MV-4-11 (cell line): ENCODE results near the gene PAQR5.
A peak's percentile ranks its signal among the peaks of the same experiment; 100 is the strongest.
"Not testable (repeated sequence)": the region's sequence is repeated elsewhere in the genome, so short reads cannot be mapped to it uniquely, and the experiment has no call there.

Source experiments
- DNase-seq: peaks from one replicate; lab custom pipeline; 2025; lab: John Stamatoyannopoulos, UW

PAQR5 gene

DNA sequence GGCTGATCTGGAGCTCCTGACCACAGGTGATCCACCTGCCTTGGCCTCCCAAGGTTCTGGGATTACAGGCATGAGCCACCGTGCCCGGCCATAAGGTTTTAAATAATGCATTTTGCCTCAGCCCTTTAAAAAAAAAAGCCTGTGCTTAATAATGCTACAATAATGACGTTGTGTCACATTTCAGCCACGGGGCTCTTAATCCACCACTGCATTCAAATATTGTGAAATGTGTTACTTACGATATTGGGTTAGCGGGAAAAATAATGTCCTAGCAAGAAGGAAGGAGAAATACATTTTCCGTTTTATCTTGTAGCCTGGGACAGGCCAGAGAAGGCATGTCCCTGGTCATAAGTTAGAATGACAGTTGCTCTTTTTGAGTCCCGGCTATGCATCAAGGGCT, 17.6 kb downstream of the PAQR5 start:
- peak; percentile 36 for DNase-seq

DNA sequence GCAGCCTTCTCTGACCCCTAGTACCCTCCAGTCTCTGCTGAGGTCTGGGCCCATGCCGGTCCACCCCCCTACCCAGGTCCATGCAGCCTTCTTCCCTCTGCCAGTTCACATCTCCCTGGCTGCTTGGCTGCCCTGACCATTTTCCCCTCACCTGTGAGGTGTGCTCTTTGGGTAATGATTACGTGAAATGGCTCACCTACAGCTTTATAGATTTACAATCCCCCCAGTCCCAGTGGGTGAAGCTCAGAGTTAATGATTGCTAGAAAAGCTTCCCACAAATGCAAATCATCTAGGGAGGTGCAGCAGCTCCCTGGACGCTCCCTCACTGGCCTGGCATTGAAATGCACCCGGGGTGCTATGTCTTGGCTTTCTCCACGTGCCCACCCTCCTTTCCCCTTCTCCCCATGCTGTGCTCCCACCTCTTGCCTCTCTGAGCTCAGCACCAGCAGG, 18.7 kb downstream of the PAQR5 start:
- DNase-seq, result no peak

DNA sequence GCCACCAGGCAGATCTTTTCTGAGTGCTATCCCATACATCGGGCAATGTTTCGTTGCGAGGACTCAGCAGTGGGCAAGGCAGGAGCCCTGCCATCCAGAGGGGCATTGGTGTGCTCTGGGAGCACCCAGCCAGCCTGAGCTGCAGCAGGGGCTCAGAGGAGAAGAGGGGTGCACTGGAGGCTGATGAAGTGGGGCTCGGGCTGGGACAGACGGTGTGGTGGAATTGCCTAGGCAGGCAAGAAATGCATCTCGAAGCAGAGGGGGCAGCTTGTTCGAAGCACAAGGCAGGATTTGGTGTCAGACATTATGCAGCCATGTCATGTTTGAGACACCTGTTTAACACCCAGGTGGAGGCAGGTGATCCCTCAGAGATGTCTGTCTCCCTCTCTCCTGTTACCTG, 19.3 kb downstream of the PAQR5 start:
- DNase-seq, result no peak

DNA sequence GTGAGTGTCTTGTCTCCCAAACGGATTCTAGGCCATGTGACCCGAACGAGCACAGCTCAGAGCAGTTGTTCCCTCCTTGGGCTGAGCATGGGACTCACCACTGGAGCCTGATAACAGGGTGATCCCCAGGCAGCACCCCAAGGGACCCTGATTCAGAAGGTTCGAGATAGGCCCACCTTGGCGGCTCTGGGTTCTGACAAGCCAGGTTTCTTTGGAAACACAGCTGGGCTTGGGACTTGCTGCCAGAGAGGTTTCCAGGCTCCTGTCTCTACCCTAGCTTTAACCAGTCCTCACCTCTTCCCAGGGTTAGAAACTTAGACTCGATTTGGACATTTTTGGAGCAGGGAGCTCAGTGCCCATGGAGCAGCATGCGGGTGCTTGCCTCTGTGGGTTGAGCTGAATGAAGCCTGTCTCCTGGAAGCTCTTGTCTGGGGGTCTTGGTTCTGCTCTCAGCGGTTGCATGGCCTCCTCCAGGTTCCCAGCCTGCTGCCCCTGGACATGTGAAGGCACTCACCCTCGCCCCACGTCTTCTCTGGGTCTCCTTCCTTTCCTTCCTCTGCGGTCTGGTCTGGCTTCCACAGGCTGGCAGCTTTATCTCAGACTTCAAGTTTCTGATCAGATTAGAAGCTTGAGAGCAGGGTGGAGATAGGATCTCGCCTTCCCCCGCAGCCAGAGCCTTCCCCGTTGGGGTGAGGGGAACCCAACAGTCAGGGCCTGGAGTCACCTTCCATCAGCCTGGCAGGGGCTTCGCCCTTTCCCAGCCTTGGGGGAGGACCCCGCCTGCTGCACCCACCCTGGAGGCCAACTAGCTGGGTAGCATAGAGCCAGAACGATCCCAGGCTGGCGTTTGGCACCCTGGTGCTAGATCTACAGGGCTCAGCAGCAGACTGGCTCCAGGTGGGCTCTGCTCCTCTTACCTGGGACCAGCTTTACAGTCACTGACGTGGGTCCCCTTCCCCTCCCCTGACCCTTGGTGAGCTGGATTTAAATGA, 21.0 kb downstream of the PAQR5 start:
- no peak for DNase-seq

DNA sequence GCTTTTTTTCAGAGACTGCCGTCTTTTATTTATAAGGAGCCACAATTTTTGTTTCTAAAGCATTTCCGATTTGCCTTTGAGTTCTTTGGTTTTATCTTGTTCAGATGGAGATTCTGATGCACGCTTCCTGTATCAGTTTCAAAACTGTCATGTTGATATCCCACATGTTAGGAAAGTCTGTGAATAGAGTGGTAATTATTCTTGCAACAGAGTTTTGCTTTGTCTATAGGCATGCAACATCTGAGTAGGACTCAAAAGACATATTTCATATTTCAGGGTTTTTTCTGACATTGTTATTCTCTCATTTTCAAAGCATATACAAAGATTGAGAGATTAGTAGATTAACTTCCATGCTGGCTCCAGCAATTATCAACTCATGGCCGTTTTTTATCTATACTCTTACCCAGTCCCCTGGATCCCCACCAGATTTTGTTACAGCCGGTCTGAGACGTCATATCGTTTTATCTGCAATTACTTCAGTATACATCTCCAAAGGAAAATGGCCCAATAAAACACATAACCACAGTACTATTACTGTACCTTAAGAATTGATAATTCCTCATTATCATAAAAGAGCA, 22.4 kb downstream of the PAQR5 start:
- peak; percentile 75 for DNase-seq

DNA sequence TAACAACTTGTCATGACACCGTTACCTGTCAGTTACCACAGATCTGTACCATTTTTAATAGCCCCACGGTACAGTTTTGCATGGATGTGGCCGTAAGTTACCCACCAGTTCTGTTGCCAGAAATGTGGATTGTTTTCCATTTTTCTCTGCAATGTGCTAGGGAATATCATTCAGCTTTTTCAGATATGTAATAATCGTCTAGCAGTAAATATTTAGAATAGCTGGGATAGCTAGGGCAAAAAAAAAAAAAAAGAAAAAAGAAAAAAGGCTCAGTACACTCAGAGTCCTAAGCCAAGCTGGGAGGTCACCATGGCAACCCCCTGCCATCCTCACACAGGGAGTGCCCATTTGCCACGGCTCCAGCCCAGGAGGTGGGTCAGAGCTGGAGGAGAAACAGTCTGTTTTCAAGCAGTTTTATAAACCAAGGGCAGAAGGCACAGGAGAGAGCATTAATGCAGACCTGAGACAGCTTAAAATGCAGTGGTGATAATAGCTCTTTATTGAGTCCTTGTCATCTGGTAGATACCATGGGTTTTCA, 25.2 kb downstream of the PAQR5 start:
- no peak for DNase-seq

DNA sequence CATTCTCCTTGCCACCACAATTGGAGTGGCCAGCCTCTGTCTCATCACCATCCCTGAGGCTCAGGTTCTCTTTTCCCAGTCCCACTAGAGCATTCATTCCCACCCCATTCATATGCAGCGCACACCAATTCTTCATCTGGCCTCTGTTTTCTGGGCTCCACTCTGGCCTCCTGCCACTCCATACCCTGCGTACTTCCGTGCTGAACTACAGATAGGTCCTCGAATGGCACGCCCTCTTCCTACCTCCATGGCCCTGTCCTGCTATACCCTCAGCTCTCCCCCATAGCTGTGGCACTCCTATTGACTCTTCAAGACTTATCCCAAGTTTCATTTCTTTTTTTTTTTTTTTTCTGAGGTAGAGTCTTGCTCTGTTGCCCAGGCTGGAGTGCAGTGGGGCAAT, 25.9 kb downstream of the PAQR5 start:
- DNase-seq, result no peak

DNA sequence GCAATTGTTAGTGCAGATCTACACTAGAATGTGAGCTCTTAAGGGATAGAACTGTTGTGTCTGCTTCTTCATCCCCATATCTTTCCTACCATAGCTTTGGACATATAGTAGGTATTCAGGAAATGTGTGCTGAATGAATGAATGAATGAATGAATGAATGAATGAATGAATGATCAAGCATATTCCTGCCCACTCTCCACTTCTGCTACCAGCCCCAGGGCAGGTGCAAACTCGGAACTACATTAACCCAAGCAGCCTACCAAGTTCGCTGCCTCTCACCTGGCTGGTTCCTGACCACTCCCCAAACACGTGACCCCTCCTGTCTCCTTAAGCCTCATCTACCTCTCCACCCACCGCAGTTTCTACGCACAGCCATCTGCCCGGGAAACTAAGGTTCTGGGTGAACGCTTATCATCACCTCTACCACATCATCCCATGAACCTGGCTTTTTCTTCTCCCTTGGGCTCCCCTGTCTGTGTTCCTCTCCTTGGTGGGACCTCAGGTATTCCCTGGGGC, 26.8 kb downstream of the PAQR5 start:
- DNase-seq, result no peak

DNA sequence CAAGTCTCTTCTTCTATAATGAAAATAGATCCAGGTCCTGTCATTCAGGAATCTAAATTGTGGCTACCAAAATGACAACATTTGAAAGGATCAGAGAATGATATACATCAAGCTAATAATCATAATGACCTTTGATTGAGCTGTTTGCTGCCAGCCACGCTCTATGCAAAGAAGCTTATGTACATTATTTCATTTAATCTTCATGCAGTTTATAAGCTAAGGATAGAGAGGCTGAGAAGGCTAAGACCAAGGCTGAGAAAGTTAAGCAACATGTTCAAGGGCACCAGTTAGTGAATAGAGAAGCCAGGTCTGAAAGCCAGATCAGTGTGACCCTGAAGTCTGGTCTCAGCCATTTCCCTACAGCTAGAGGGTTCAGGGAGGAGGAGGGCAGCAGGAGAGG, 29.4 kb downstream of the PAQR5 start:
- no peak for DNase-seq

DNA sequence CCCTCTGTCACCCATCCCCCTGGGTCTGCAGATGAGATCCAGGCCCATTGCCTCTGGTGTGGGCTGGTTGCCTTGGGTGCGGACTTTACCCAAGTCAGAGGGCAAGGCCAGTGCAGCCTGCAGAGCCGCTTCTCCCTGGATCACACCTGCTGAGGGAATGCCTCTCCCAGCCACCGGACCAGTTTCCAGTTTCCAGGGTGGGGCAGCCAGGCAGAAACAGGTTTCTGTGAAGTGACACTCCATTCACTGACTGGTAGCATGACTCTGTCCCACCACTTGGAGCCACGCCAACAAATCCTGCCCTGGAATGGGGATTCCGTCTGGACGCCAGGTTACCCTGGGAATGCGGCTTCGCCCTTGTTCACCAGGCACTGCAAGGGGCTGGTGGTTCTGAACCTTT, 30.0 kb downstream of the PAQR5 start:
- no peak for DNase-seq

DNA sequence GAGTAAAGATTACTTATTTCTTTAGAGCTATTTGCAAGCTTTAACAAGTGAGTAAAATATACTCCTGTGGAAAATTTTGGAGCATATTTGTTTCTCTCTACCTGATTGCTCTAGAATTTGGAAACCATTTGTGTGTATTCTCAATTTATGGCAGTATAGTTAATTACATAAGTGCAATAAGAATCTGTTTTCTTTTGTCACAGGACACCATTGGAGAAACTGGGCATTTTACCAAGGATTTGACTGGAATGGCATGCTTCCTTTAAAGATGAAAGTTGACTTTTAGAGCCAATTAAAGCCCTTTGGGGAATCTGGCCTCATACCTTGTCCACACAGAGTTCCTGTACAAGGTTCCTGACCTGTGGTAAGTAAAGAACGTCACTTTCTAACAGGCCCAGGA, 38.4 kb downstream of the PAQR5 start:
- DNase-seq, result no peak

DNA sequence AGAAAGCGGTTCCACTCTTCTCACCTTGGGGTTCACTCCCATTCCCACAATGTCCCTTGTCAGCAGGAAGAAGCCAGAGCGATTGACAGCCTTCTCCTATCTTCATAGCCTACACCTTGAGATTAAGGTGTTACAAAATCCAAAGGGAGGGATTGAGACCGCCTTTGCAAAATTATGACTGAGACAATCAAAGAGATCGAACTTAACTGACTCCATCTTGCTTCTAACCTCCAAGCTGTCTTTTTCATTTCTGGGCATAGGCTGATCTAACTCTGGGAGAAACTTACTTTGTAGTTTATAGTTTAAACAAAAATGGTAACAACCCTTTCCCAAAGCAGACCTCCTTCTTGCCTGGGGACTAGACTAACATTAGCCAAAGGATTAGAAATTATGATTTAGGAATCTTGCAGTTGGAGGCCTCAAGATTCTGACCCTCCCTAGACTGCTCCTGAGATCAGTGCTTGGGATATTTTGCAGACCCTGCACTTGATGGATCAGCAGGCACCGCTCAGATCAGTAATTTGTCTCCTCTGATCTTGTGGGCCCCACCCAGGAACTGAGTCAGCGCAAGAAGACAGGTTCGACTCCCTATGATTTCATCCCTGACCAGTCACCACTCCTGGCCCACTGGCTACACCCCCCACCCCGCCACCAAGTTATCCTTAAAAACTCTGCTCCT, 40.0 kb downstream of the PAQR5 start:
- DNase-seq, result no peak

DNA sequence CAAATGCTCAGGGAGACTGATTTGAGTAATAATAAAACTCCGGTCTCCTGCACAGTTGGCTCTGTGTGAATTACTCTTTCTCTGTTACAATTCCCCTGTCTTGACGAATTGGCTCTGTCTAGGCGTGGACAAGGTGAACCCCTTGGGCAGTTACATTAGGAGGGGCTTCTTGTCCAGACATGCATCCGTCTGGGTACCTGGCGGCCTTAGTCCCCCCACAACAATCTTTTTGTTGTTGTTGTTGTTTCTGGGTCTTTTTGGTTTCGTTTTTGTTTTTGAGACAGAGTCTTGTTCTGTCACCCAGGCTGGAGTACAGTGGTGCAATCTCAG, 40.5 kb downstream of the PAQR5 start:
- DNase-seq, result not testable (repeated sequence)

DNA sequence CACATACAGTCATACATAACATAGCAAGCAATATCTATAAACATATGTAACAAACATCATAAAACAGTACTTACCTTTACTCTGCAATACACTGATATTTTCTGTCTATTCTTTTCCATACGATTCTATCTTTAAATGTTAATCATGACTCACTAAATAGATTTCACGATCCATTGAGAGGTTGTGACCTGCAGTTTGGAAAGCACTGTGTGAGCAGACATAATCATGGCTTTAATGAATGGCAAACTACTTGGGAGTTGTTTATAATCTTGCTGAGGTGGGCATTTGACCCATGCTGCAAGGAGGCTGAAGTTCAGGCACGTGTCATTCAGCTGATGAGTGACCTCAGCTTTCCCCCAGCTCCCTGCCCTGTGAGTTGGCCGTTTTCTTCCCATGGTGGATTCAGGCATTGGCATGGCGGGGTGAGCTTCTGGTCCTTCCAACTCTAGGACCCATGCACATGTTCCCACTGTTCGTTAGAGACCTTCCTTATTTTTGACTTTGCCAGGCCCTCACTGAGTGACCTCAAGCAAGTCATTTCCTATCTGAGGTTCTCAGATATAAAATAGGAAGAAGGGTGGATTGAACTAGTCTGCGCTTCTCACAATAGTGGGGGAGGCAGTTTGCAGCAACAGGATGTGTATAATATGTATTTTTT, 41.7 kb downstream of the PAQR5 start:
- peak; percentile 36 for DNase-seq

DNA sequence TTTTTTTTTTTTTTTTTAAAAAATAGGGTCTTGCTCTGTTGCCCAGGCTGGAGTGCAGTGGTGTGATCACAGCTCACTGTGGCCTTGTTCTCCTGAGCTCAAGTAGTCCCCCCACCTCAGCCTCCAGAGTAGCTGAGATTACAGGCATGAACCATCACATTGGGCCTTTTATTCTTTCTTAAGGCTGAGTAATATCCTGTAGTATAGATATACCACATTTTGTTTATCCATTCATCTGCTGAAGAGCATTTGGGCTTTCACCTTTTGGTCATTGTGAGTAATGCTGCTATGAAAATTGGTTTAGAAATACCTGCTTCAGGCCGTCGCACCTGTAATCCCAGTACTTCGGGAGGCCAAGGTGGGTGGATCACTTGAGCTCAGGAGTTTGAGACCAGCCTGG, 42.6 kb downstream of the PAQR5 start:
- DNase-seq, result no peak

DNA sequence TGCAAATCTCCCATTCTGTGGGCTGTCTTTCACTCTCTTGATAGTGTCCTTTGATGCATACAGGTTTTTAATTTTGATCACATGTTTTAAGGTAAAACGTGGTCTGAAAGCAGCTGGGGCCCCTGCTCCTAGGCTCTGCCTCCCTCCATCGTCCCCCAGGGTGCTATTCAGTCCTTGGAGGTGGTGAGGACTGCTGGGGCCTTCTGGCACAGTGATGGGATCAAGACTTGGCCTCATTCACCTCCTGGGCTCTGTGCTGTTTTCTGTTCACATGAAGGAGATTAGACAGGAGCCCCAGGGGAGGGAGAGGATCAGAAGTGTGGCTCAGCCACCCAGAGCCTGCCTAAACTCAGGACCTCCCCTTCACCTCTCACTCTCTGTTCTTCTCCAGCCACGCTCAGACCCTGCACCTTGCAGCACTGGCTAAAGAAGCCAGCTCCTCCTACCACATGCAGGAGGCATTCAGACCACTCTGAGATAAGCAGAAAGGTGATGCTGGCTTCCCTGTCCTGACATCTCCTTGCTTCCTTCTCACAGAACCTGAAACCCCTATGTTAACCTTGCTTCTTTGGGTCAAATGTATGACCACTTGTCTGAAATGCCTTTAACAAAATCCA, 43.9 kb downstream of the PAQR5 start:
- no peak for DNase-seq

DNA sequence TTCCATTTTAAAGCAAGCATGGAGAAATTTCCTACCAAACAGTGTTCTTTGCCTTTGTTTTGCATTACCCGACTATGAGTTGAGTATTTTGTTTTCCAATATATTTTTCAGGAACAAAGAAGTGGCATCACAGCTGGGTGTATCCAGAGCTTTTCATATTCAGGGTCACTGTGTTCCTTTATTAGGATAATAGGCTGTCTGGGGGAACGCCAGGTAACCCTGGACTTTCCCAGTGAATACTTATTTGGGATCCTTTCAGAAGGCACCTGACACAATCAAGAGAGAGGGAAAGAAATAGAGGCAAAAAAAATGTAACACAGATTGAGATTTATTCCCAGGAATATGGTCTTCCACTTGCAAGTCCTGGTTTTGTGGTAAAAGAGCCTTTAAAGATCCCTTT, 44.4 kb downstream of the PAQR5 start:
- DNase-seq, result no peak

DNA sequence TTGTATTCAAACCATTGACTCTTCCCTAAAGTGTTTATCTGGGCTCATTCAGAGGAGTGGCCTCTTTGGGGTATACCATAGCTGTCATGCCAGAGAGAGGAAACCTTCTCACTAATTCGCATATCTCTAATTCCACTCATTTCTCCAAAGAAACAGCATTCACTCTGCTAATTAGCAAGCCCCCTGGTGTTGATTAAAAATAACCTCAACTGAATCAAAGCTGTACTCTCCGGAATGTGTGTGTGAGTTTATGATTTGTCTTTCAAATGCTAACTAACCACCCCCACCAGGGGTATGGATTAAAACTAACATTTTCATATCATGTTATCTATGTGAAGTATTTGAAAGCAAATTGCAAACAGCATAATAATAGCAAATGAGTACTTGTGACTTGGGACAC, 45.5 kb downstream of the PAQR5 start:
- no peak for DNase-seq

DNA sequence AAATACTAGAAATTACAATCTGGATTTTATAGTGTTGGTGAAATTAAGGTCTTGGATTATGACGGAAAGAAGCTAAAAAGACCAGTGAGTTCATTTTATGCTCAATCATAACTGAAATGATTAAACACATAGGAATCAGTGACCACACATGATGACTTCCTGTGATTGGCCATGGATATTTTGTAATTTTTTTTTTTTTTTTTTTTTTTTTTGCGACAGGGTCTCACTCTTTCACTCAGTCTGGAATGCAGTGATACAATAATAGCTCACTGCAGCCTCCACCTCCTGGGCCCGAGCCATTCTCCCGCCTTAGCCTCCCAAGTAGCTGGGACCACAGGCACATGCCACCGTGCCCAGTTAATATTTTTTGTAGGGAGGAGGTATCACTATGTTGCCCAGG, 47.4 kb downstream of the PAQR5 start:
- no peak for DNase-seq

DNA sequence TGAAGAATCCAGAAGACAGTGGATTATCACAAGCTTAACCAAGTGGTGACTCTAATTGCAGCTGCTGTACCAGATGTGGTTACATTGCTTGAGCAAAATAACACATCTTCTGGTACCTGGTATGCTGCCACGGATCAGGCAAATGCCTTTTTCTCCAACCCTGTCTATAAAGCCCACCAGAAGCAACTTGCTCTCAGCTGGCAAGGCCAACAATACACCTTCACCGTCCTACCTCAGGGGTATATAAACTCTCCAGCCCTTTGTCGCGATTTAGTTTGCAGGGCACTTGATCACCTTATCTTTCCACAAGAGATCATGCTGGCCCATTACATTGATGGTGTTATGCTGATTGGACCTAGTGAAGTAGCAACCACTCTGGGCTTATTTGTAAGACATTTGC, 52.6 kb downstream of the PAQR5 start:
- no peak for DNase-seq

DNA sequence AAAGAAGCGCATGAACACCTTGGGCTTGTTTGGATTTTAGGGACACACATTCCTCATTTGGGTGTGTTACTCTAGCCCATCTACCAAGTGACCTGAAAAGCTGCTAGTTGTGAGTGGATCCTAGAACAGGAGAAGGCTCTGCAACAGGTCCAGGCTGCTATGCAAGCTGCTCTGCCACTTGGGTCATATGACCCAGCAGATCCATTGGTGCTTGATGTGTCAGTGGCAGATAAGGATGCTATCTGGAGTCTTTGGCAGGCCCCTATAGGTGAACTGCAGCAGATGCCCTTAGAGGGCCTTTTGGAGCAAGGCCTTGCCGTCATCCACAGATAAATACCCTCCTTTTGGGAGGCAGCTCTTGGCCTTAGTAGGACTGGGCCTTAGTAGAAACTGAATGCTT, 53.2 kb downstream of the PAQR5 start:
- no peak for DNase-seq
